Panc1 (cell line): ENCODE data around the gene REXO5. TPM values are rescaled to one million over a fixed set of nuclear protein-coding genes. Genes with fewer than 3 reads are reported as not detected.

Experiments used
- ATAC-seq: fragments of 200-7000 bp; cut with Tn5 transposase; 2 replicates; pipeline ENCODE4 v1.9.1; 2020; ENCODE audit warnings: mild to moderate bottlenecking, moderate library complexity
- BruUV-seq: library from RNA; stranded (reverse); fragments of 400-500 nt; replicated peaks from 2 replicates; lab custom pipeline; 2021; lab: Mats Ljungman, UMichigan
- CTCF ChIA-PET: fragments of 300-600 bp; sonication (Branson Sonifier 250); formaldehyde crosslinking; loops from one replicate; lab custom pipeline; 2022; ENCODE audit warnings: antibody characterized with exemption; lab: Charles Lee
- POLR2A ChIA-PET: fragments of 300-600 bp; sonication (Branson Sonifier 250); formaldehyde crosslinking; loops from one replicate; lab custom pipeline; 2022; ENCODE audit warnings: antibody characterized with exemption; lab: Charles Lee
- DNase-seq: peaks from one replicate; pipeline ENCODE4 v3.0.0-alpha.2; 2010; ENCODE audit warnings: low read depth, low spot score
- H3K27ac ChIP-seq: 2 replicates; pipeline ENCODE4 v1.5.1; 2011; ENCODE audit warnings: mild to moderate bottlenecking, low read length, inconsistent platforms
- H3K27me3 ChIP-seq: fragments of 200-500 bp; sonication (Bioruptor generic); 2 replicates; pipeline ENCODE4 v1.6.0; 2014; ENCODE audit warnings: low read length, inconsistent platforms; ENCODE audit not compliant: control insufficient read depth, insufficient read depth
- H3K36me3 ChIP-seq: fragments of 200-500 bp; sonication (Bioruptor generic); 2 replicates; pipeline ENCODE4 v1.5.1; 2014; ENCODE audit warnings: inconsistent platforms, mild to moderate bottlenecking, low read length, moderate library complexity; ENCODE audit not compliant: control insufficient read depth, insufficient read depth
- H3K4me1 ChIP-seq: 2 replicates; pipeline ENCODE4 v1.5.1; 2011; ENCODE audit warnings: inconsistent platforms, mild to moderate bottlenecking, low read length, moderate library complexity; ENCODE audit not compliant: control insufficient read depth, insufficient read depth
- H3K4me3 ChIP-seq, 2 experiments: 2 replicates each; pipeline ENCODE4 v1.5.1; 2011 to 2012; ENCODE audit warnings: low read depth in 2 of 2, low read length in 2 of 2, mild to moderate bottlenecking in 2 of 2, inconsistent platforms in 1 of 2, moderate library complexity in 1 of 2
- H3K9me3 ChIP-seq: fragments of 200-500 bp; sonication (Bioruptor generic); 2 replicates; pipeline ENCODE4 v1.5.1; 2014; ENCODE audit warnings: low read depth, mild to moderate bottlenecking, inconsistent platforms, low read length, moderate library complexity; ENCODE audit not compliant: control insufficient read depth, insufficient read depth
- CTCF ChIP-seq: fragments of 450-650 bp; IDR thresholded peaks from 2 replicates; pipeline ENCODE4 v1.5.1; 2017; ENCODE audit warnings: mild to moderate bottlenecking
- POLR2AphosphoS5 ChIP-seq: IDR thresholded peaks from 2 replicates; pipeline ENCODE4 v1.6.1; 2012; ENCODE audit warnings: mild to moderate bottlenecking, low read depth, low read length, moderate library complexity
- REST ChIP-seq, 2 experiments: IDR thresholded peaks; 2 replicates each; pipeline ENCODE4 v1.6.1; 2011 to 2012; ENCODE audit warnings: low read depth in 2 of 2, control low read depth in 1 of 2, low read length in 1 of 2, mild to moderate bottlenecking in 1 of 2, moderate library complexity in 1 of 2; ENCODE audit not compliant: insufficient read depth in 1 of 2
- SIN3A ChIP-seq: IDR thresholded peaks from 2 replicates; pipeline ENCODE4 v1.6.1; 2012; ENCODE audit warnings: low read depth, mild to moderate bottlenecking, low read length, moderate library complexity, borderline replicate concordance; ENCODE audit not compliant: insufficient read depth
- TCF7L2 ChIP-seq: IDR thresholded peaks from 2 replicates; pipeline ENCODE4 v1.6.1; 2011; ENCODE audit warnings: mild to moderate bottlenecking, low read depth, low read length, inconsistent platforms
- in situ Hi-C: cut with HindIII; loops from 2 replicates; pipeline ENCODE4 v1.10.0; 2016; ENCODE audit warnings: low sequenced_read_pairs, low pct_unique_long_range_greater_than_20kb
- intact Hi-C: fragments of 100-400 bp; cut with micrococcal nuclease; formaldehyde crosslinking; loops from one replicate; pipeline ENCODE4 v1.10.0; 2022; ENCODE audit not compliant: unreplicated experiment
- total RNA-seq: library from RNA; stranded (reverse); gene quantifications from one replicate; pipeline ENCODE4 v1.2.1, GENCODE V29; 2021; ENCODE audit not compliant: unreplicated experiment

REXO5 gene
- total RNA-seq, 1 experiment from 2014 or later: 13.6 TPM

- Histone ChIP-seq H3K36me3 (no peaks in the 10 kb centered on the region; the same call in 1 of the 2 replicates), H3K4me1 (peaks cover 5% of the 10 kb centered on the region; the same call in 1 of the 2 replicates), H3K4me3 (no peak overlapping the region), H3K27ac (no peak overlapping the region), H3K27me3 (no peaks in the 10 kb centered on the region), H3K9me3 (no peaks in the 10 kb centered on the region)
- CTCF ChIA-PET: no interaction called here
- ATAC-seq (no peak), DNase-seq (no peak)
- POLR2A ChIA-PET: no interaction called here
- TF ChIP-seq POLR2AphosphoS5 (no peak), SIN3A (no peak), TCF7L2 (no peak), REST (IDR thresholded peaks at IDR 0.05; ENCODE audit: insufficient read depth in 1 of 2, low read depth in 2 of 2, low read length in 1 of 2) (no peak), CTCF (no peak)
- intact Hi-C loops: no loop called here
- BruUV-seq: TSS peak; percentile 4
- in situ Hi-C loops: no loop called here
Observed at GRCh38 chr16:20886320-20886719, 80.0 kb downstream of the REXO5 start.

GRCh38 chr16:20887207-20887606 lies 80.9 kb downstream of the REXO5 start:
- ChIA-PET CTCF (no interaction called here), POLR2A (no interaction called here)
- no peak for TF ChIP-seq REST (IDR thresholded peaks at IDR 0.05; ENCODE audit: insufficient read depth in 1 of 2, low read depth in 2 of 2, low read length in 1 of 2)
- no peak for TF ChIP-seq SIN3A
- no peak for TF ChIP-seq POLR2AphosphoS5
- no peak for TF ChIP-seq CTCF
- no peak for TF ChIP-seq TCF7L2
- Histone ChIP-seq H3K27ac (no peak overlapping the region), H3K36me3 (no peaks in the 10 kb centered on the region; the same call in 1 of the 2 replicates), H3K4me1 (peaks cover 5% of the 10 kb centered on the region; the same call in 1 of the 2 replicates), H3K4me3 (no peak overlapping the region), H3K27me3 (no peaks in the 10 kb centered on the region), H3K9me3 (no peaks in the 10 kb centered on the region)
- in situ Hi-C loops: no loop called here
- DNase-seq: no peak
- intact Hi-C loops: no loop called here
- no TSS peak for BruUV-seq
- no peak for ATAC-seq
